NB4 (cell line): ENCODE results near the gene PUDP.

Experiments
- CTCF ChIP-seq: IDR thresholded peaks from one replicate; pipeline ENCODE4 v1.5.1; 2012; ENCODE audit warnings: low read depth, low read length
- MAX ChIP-seq: IDR thresholded peaks from 2 replicates; pipeline ENCODE4 v1.6.1; 2011; ENCODE audit warnings: low read depth, low read length
- MYC ChIP-seq: IDR thresholded peaks from 2 replicates; pipeline ENCODE4 v1.6.1; 2011; ENCODE audit warnings: low read depth, low read length
- POLR2A ChIP-seq: IDR thresholded peaks from 2 replicates; pipeline ENCODE4 v1.6.1; 2011; ENCODE audit warnings: mild to moderate bottlenecking; ENCODE audit not compliant: insufficient read length; ENCODE audit errors: extremely low read depth

- TF ChIP-seq CTCF: no peak
- no peak for TF ChIP-seq MAX
- TF ChIP-seq POLR2A: no peak
- no peak for TF ChIP-seq MYC
Measured at GRCh38 chrX:7143941-7144525, 3.9 kb downstream of the PUDP start.
